Prostate gland (tissue), 2 donors: Measurements from ENCODE around the gene ADAMTS12.

Source experiments
- CTCF ChIP-seq, 4 experiments: fragments of 200-600 bp in 2 of 4; fragments of 450-650 bp in 2 of 4; sonication (generic) in 2 of 4; IDR thresholded peaks; 1 replicate in 3 of 4; 2 replicates in 1 of 4; pipeline ENCODE4 v1.5.1; 2016 to 2019; ENCODE audit warnings: antibody characterized with exemption in 4 of 4, mild to moderate bottlenecking in 2 of 4, moderate library complexity in 2 of 4
- POLR2A ChIP-seq: fragments of 450-650 bp; IDR thresholded peaks from one replicate; pipeline ENCODE4 v1.6.1; 2016; ENCODE audit warnings: antibody characterized with exemption, mild to moderate bottlenecking
- POLR2AphosphoS5 ChIP-seq: sonication (generic); formaldehyde crosslinking; IDR thresholded peaks from one replicate; pipeline ENCODE4 v1.6.1; 2017; ENCODE audit warnings: antibody characterized with exemption

GRCh38 chr5:33743099-33743498, 148.7 kb downstream of the ADAMTS12 start:
- TF ChIP-seq POLR2AphosphoS5 = no peak
- no peak for TF ChIP-seq CTCF (IDR thresholded peaks at IDR 0.05)
- TF ChIP-seq POLR2A = no peak
